ENCODE results near the gene BLOC1S4. TPM values are rescaled to one million over a fixed set of nuclear protein-coding genes. Genes with fewer than 3 reads are reported as not detected.
"Not testable (repeated sequence)": the region's sequence is repeated elsewhere in the genome, so short reads cannot be mapped to it uniquely, and the experiment has no call there.

The BLOC1S4 gene, protein sequence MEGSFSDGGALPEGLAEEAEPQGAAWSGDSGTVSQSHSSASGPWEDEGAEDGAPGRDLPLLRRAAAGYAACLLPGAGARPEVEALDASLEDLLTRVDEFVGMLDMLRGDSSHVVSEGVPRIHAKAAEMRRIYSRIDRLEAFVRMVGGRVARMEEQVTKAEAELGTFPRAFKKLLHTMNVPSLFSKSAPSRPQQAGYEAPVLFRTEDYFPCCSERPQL
- polyA plus RNA-seq (ENCODE audit: insufficient read length), result 11.5 TPM
- long read RNA-seq, donor 1, transcript BLOC1S4-201 (1 exons, 1,617 nt), result major isoform, 38 of 38 reads
- long read RNA-seq, donor 1, partial matches to known transcripts, result 0 of 38 reads
- long read RNA-seq, donor 1, other reads (novel, unspliced or antisense), result 0 of 38 reads
- long read RNA-seq, donor 2, transcript BLOC1S4-201 (1 exons, 1,617 nt), result major isoform, 20 of 20 reads
- long read RNA-seq, donor 2, partial matches to known transcripts, result 0 of 20 reads
- long read RNA-seq, donor 2, other reads (novel, unspliced or antisense), result 0 of 20 reads
- long read RNA-seq, donor 3, transcript BLOC1S4-201 (1 exons, 1,617 nt), result major isoform, 17 of 17 reads
- long read RNA-seq, donor 3, partial matches to known transcripts, result 0 of 17 reads
- long read RNA-seq, donor 3, other reads (novel, unspliced or antisense), result 0 of 17 reads
- long read RNA-seq, donor 4, transcript BLOC1S4-201 (1 exons, 1,617 nt), result major isoform, 6 of 6 reads
- long read RNA-seq, donor 4, partial matches to known transcripts, result 0 of 6 reads
- long read RNA-seq, donor 4, other reads (novel, unspliced or antisense), result 0 of 6 reads
- long read RNA-seq, donor 5, transcript BLOC1S4-201 (1 exons, 1,617 nt), result major isoform, 49 of 49 reads
- long read RNA-seq, donor 5, partial matches to known transcripts, result 0 of 49 reads
- long read RNA-seq, donor 5, other reads (novel, unspliced or antisense), result 0 of 49 reads
- long read RNA-seq, donor 6, transcript BLOC1S4-201 (1 exons, 1,617 nt), result major isoform, 42 of 42 reads
- long read RNA-seq, donor 6, partial matches to known transcripts, result 0 of 42 reads
- long read RNA-seq, donor 6, other reads (novel, unspliced or antisense), result 0 of 42 reads
- long read RNA-seq, donor 7, transcript BLOC1S4-201 (1 exons, 1,617 nt), result major isoform, 27 of 27 reads
- long read RNA-seq, donor 7, partial matches to known transcripts, result 0 of 27 reads
- long read RNA-seq, donor 7, other reads (novel, unspliced or antisense), result 0 of 27 reads
- long read RNA-seq, donor 8, transcript BLOC1S4-201 (1 exons, 1,617 nt), result major isoform, 6 of 6 reads
- long read RNA-seq, donor 8, partial matches to known transcripts, result 0 of 6 reads
- long read RNA-seq, donor 8, other reads (novel, unspliced or antisense), result 0 of 6 reads

DNA sequence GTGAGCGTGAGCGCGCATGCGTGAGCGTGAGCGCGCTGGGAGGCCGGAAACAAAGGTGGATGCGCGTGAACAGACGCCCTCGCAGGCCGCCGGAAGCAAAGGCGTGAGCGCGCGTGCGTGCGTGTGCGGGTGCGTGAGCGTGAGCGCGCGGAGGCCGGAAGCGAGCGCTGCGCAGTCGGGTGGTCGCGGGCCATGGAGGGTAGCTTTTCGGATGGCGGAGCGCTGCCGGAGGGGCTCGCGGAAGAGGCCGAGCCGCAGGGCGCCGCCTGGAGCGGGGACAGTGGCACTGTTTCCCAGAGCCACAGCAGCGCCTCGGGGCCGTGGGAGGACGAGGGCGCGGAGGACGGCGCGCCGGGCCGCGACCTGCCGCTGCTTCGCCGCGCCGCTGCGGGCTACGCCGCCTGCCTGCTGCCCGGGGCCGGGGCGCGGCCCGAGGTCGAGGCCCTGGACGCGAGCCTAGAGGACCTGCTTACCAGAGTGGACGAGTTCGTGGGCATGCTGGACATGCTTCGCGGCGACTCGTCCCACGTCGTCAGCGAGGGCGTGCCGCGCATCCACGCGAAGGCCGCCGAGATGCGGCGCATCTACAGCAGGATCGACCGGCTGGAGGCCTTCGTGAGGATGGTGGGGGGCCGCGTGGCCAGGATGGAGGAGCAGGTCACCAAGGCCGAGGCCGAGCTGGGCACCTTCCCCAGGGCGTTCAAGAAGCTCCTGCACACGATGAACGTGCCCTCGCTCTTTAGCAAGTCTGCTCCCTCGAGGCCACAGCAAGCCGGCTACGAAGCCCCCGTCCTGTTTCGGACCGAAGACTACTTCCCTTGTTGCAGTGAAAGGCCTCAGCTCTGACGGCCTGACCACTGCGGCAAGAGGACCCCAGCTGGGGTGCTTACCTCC is at the start of gene BLOC1S4:
Gene BLOC1S4 (plus strand): TSS at position 157 of the 894 bp plus-strand sequence. CDS start 36 bp downstream, at position 193.
- DNase-seq, result peak; percentile 88

DNA sequence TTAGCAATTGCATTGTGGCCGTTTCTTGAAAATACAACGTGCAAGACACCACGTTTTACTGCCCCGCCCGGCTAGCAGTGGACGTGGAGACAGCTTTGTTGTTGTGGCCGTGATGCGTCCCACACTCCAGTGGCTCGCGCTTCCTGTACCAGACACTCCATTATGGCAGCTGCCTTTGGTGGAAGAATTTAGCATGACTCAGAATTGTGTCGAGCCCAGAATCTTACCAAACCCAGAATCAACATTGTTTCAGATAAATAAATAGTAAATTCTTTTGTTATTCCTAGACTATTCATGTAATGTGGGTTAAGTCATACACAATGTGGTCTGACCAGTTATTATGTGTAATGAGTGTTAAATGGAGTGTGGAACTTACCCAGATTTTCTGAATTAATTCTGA is 47.6 kb upstream of the BLOC1S4 start:
- no peak for DNase-seq

DNA sequence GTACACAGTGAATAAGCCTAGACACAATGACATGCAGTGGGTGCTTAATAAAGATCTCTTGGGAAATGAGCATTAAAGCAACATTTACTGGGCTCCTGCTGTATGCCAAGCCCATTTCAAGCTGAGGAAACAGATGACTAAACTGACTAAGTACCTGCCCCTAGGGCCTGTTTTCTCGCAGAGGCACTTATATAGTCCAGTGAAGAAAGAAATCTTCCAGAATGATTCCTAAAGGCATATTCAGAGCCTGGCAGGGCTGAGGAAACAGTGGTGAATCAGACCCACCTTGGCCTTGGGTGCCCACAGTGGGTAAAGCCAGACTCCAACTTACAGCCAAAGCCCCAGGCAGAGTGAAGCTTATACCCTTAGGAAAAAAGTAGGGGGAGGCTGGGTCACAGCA is 44.3 kb upstream of the BLOC1S4 start:
- no peak for DNase-seq

DNA sequence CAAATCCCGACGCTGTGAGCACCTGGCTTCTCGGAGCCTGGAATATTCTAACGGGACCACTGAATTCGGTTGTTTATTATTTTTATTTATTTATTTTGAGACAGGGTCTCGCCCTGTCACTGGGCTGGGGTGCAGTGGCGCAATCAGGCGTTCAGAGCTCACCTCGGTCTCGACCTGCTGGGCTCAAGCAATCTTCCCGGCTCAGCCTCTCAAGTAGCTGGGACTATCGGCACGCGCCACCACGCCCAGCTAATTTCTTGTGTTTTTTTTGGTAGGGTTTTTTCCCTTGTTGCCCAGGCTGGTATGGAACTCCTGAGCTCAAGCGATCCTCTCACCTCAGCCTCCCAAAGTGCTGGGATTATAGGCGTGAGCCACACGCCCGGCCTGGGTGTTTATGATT is 43.8 kb upstream of the BLOC1S4 start:
- no peak for DNase-seq

- not testable (repeated sequence) for DNase-seq
Observed at GRCh38 chr4:6672541-6673190, 43.3 kb upstream of the BLOC1S4 start.

GRCh38 chr4:6673191-6673659 is 42.7 kb upstream of the BLOC1S4 start:
- not testable (repeated sequence) for DNase-seq

DNA sequence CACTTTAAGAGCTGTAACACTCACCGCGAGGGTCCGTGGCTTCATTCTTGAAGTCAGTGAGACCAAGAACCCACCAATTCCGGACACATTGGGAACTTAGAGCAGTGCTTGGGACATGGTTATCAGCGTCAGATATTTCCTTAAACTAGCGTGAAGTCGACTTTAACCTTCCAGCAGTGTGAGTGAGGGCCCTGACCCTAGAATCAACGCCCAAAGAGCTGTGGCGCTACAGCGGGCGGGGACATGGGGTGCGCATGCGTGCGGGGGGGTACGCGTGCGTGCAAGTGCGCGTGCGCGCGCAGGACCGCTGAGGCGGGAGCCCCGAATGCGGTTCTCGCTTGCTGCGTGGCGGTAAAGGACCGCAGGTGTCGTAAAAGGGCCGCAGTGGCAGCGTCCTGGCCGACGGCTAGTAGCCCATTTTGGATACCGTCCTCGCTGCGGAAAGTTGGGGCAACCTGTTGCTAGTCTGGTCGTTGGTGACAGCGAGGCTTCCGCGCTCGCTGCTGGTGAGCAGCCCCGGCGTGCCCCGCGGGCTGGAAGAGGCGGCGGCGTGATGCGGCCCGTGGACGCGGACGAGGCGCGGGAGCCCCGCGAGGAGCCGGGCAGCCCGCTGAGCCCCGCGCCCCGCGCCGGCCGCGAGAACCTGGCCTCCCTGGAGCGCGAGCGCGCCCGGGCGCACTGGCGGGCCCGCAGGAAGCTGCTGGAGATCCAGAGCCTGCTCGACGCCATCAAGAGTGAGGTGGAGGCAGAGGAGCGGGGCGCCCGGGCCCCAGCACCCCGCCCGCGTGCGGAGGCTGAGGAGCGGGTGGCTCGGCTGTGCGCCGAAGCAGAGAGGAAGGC is 42.1 kb upstream of the BLOC1S4 start:
- peak; percentile 91 for DNase-seq

DNA sequence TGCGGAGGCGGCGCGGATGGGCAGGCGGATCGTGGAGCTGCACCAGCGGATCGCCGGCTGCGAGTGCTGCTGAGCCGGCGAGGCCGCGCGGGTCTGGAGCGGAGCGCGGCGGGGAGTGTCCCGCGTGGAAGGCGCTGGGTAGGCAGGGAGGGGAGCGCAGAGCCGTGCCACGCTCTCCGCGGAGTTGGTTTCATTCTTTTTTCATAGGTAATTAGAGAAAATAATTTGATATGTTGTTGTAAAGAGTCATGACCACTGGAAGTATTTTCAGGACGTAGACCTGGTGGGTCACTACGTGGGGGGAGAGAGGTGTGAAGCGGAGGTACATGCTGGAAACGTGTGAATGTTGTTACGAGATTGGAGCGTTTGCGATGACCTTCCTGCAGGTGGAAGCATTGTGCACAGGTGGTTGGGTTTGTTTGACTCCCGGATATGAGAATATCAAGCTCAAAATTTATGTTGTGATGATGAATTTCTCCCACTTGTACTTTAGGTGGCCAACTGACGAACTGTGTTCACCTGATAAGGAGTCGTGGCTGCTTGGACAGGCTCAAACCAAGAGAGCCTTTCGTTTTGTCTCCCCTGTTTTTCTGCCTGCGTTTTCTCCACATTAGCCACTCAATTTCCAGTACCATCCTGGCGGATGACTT is 41.3 kb upstream of the BLOC1S4 start:
- DNase-seq, result no peak

GRCh38 chr4:6676722-6677558 is 39.0 kb upstream of the BLOC1S4 start:
- no peak for DNase-seq

DNA sequence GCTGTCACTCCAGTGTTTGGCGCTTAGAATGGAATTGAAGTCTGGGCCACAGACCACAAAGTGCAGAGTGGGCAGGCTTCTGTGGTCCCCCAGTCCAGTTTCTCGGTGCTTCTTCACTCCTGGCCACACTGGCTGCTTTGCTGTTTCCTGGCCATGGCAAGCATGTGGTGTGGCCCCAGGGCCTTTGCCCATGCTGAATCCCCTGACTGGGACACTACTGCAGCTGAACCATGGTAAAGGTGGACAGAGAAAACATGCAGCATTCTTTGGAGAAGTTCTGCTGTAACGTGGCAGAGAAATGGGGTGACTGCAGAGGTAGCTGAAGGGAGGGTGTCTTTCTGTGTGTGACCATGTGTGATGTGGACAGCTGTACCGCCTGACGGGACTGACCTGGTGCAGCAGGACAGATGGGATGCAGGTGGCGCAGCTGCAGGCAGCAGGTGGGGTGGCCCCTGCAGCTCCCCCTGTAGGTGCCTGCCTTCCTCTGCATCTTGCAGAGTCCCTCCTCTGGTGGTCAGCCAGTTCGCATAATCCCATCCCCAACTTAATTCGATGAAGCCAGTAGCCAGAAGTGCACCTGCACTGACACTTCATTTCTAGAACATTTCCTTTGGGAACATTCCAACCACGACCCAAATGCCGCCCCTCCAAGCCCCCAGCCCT is 35.5 kb upstream of the BLOC1S4 start:
- DNase-seq, result no peak

DNA sequence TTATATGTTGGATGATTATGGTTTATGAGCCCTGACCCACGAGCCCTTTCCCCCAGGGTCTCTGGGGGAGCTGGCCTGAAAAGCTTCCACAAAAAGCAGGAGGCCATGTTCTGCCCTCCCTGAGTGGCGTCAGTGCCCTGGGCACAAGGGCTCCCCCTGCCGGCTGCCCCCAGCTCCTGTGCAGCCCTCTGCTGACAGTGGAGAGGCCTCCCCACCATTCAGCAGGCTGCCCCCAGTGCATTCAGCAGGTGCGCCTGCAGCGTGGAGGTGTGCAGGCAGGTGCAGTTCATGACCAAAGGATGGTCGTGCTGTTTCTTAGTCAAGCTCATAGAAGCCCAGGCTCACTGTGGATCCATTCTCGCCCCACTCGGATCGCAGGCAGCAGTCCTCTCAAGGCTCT is 34.8 kb upstream of the BLOC1S4 start:
- no peak for DNase-seq

DNA sequence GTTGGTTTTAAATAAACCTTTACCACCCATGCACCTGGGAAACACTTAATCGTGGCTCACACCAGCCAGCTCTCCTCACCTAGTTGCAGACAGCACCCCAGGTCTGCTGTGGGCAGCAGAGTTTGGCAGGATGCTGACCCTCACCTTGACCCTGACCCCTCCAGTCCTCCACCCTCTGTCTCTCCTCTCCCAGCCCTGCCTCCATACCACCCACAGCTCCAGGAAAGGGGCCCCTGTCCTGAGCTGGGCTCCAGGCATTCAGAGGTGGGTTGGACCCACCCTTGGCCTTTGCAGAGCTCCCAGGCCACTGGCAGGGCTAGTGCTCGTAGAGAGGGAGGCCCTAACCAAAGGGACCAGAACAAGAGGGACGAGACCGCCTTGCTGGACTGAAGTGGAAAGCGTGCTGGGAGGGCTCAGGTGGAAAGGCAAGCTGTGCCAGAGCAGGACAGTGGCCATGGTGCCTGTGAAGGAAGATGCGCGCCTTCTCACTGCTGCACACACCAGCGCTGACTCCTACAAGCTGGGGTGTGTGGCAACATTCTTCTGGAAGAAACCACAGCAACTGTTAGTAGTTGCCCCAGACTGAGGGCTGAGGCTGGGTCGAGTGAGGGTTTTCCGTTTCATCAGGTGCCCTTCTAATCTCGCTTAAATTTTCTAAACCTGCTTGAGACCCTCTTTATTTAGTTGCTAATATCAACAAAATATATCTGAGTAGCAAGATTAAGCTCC is 32.9 kb upstream of the BLOC1S4 start:
- DNase-seq, result no peak

DNA sequence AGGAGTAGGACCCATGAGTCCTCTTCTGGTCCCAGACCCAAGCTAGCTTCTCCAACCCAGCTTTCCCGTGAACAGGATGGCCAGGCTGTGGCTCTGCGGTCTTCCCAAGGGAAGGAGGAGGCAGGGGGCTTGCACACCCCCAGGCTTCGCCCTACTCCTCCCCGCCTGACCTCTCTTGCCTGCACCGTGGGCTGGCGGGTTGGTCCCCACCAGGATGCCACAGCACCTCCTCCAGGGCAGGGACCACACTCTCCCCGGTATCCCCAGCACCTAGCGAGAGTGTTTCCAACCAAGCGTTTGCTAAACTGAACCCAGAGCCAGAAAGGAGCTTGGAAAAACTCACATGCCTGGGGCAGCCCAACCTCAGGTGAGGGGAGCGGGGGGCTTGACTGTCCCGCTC is 31.3 kb upstream of the BLOC1S4 start:
- DNase-seq, result no peak

DNA sequence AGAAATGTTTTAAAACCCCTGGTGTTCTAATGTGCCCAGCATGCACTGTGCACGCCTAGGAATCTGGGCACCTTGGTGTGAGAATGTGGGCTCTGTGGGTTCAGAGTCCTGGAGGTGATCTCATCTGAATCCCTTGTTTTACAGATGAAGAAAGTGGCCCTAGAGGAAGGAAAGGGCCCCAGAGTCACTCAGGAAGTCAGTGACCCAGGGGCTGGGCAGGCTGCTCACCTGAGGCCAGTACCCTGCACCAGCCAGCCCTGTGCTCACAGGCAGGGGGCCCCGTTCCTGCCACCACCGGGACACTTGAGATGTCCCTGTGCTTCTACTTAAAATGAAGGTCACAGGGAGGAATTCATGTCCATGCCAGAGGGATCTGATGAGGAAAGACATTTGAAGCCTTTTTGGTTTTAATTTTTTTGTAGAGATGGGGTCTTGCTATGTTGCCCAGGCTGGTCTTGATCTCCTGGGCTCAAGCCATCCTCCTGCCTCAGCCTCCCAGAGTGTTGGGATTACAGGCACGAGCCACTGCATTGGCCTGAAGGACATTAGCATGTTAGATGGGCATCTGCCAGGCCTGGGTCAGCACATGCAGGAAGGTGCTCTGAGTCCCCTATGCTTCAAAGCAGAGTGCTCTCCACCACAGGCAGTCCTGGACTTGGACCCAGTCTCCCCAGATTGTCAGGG is 29.7 kb upstream of the BLOC1S4 start:
- DNase-seq, result no peak

DNA sequence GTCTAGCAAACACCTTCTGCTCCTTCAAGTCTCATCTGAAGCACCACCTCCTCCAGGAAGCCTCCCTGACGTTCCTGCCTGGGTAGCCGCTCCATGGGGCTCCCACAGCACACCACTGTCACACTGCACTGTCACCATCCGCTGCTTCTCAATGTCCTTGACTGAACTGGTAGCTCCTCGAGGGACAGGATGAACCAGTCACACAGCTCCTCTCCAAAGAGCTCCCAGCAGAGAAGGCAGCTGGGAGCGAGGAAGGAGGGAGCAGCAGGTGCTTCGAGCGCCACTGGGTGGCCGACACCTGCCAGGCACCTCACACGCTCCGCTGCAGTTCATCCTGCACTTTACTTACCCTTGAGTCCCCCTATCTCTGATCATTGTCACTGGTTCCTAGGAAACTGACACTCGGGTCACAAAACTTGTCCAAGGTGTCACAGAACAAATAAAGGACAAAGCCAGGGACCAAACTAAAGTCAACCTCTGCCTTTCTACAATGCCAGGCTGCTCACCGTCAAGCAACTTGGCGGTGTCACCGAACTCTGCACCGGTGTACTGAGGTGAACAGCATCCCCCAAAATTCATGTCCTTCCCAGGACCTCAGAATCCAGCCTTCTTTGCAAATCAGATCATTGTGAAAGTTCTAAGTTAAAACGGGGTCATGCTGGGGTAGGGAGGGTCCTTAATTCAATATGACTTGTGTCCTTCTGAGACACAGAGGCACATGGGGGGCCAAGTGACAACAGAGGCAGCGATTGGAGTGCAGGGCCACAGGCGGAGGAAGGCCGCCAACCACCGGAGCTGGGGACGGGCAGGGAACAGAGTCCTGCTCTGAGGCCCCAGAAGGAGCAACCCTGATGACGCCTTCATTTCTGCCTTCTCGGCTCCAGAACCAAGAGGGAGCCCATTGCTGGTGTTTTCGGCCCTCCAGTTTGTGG is 27.8 kb upstream of the BLOC1S4 start:
- no peak for DNase-seq

Measured in left kidney (tissue), 8 donors.